Myocyte (in vitro differentiated cells): ENCODE measurements around the gene TMC8. TPM values are rescaled to one million over a fixed set of nuclear protein-coding genes. Genes with fewer than 3 reads are reported as not detected.

Source experiments
- DNase-seq: peaks from one replicate; pipeline ENCODE4 v3.0.0-alpha.2; 2012; ENCODE audit warnings: low read depth
- total RNA-seq: library from RNA; depleted of rRNA; stranded (reverse); fragments of >200 nt; gene quantifications from 2 replicates; pipeline ENCODE4 v1.2.3, GENCODE V29; 2014

The TMC8 gene
- total RNA-seq, 1 donor from 2014 or later: not detected

- no peak for DNase-seq
Observed at GRCh38 chr17:78148286-78149016, 17.9 kb downstream of the TMC8 start.

- DNase-seq: no peak
Observed at GRCh38 chr17:78151514-78152008, 21.0 kb downstream of the TMC8 start.

GRCh38 chr17:78154903-78155811 is 24.6 kb downstream of the TMC8 start:
- DNase-seq: no peak

- DNase-seq: no peak
Observed at GRCh38 chr17:78159575-78160158, 29.1 kb downstream of the TMC8 start.

GRCh38 chr17:78163881-78164747 is 33.5 kb downstream of the TMC8 start:
- DNase-seq: no peak

- no peak for DNase-seq
Observed at GRCh38 chr17:78164748-78165607, 34.4 kb downstream of the TMC8 start.

GRCh38 chr17:78166416-78166815 is 35.8 kb downstream of the TMC8 start:
- no peak for DNase-seq

GRCh38 chr17:78168242-78168902 is 37.8 kb downstream of the TMC8 start, which contains the start of gene SYNGR2:
TSS of gene SYNGR2 (plus strand) at chr17:78168581. CDS start at chr17:78168617, 36 bp downstream.
- DNase-seq: peak; percentile 78

GRCh38 chr17:78168903-78169793 is 38.6 kb downstream of the TMC8 start:
- DNase-seq: peak; percentile 71

- no peak for DNase-seq
Observed at GRCh38 chr17:78170692-78171590, 40.4 kb downstream of the TMC8 start.

GRCh38 chr17:78171591-78172248 is 41.1 kb downstream of the TMC8 start:
- peak; percentile 27 for DNase-seq

GRCh38 chr17:78172249-78173051 is 41.9 kb downstream of the TMC8 start:
- DNase-seq: peak; percentile 83

- peak; percentile 50 for DNase-seq
Observed at GRCh38 chr17:78173097-78173715, 42.6 kb downstream of the TMC8 start.

- peak; percentile 90 for DNase-seq
Observed at GRCh38 chr17:78174346-78174869, 43.8 kb downstream of the TMC8 start.
